Endothelial cell of umbilical vein (primary cell): Measurements from ENCODE around the gene PCTP. TPM values are rescaled to one million over a fixed set of nuclear protein-coding genes. Genes with fewer than 3 reads are reported as not detected.

Experiments used
- BruUV-seq: library from RNA; stranded (reverse); fragments of 400-500 nt; replicated peaks from 2 replicates; lab custom pipeline; 2021; lab: Mats Ljungman, UMichigan
- CTCF ChIA-PET: fragments of 300-600, 350-600 bp; sonication (Branson Sonifier 250); formaldehyde crosslinking; loops from one replicate; lab custom pipeline; 2021; ENCODE audit warnings: antibody characterized with exemption, inconsistent platforms; lab: Charles Lee
- POLR2A ChIA-PET: fragments of 300-600, 350-600 bp; sonication (Branson Sonifier 250); formaldehyde crosslinking; loops from one replicate; lab custom pipeline; 2021; ENCODE audit warnings: antibody characterized with exemption, inconsistent platforms; lab: Charles Lee
- DNase-seq: peaks from one replicate; pipeline ENCODE4 v3.0.0-alpha.2; 2011; ENCODE audit warnings: low read depth, low spot score
- FAIRE-seq: peaks from 2 replicates; lab custom pipeline; 2011; peaks lifted over from hg19 to GRCh38; lab: Jason Lieb, UNC
- H2AFZ ChIP-seq: 2 replicates; pipeline ENCODE4 v1.6.0; 2012; ENCODE audit warnings: low read depth, low read length, control low read depth, inconsistent platforms
- H3K27ac ChIP-seq: 2 replicates; pipeline ENCODE4 v1.5.1; 2011; ENCODE audit warnings: low read depth, mild to moderate bottlenecking, control low read depth, low read length, moderate library complexity; ENCODE audit not compliant: insufficient read depth
- H3K27me3 ChIP-seq, 2 experiments: 2 replicates each; pipeline versions ENCODE4 v1.6.0 to v1.6.1; 2011; ENCODE audit warnings: low read length in 2 of 2, mixed read lengths in 1 of 2; ENCODE audit not compliant: control insufficient read depth in 2 of 2, insufficient read depth in 2 of 2
- H3K36me3 ChIP-seq, 2 experiments: 2 replicates in 1 of 2; 3 replicates in 1 of 2; pipeline ENCODE4 v1.5.1; 2011; ENCODE audit warnings: low read length in 2 of 2, mild to moderate bottlenecking in 1 of 2, moderate library complexity in 1 of 2; ENCODE audit not compliant: control insufficient read depth in 2 of 2, insufficient read depth in 2 of 2; ENCODE audit errors: extremely low read depth in 1 of 2
- H3K4me1 ChIP-seq: 3 replicates; pipeline ENCODE4 v1.5.1; 2011; ENCODE audit warnings: mild to moderate bottlenecking, low read length; ENCODE audit not compliant: control insufficient read depth, insufficient read depth; ENCODE audit errors: extremely low read depth
- H3K4me2 ChIP-seq: 2 replicates; pipeline ENCODE4 v1.6.1; 2011; ENCODE audit warnings: low read length, control low read depth, mixed read lengths; ENCODE audit not compliant: insufficient read depth
- H3K4me3 ChIP-seq, 3 experiments: fragments of 200-600 bp in 1 of 3; sonication (generic), shearing (Covaris generic) in 1 of 3; replicated peaks in 1 of 3; 2 replicates each; pipeline ENCODE4 v1.5.1; 2011 to 2016; ENCODE audit warnings: control low read depth in 3 of 3, low read length in 3 of 3, mild to moderate bottlenecking in 2 of 3, inconsistent platforms in 1 of 3, low read depth in 1 of 3, moderate library complexity in 1 of 3; ENCODE audit not compliant: insufficient read depth in 1 of 3
- H3K79me2 ChIP-seq: 2 replicates; pipeline ENCODE4 v1.6.0; 2012; ENCODE audit warnings: low read length, inconsistent platforms; ENCODE audit not compliant: control insufficient read depth, insufficient read depth
- H3K9ac ChIP-seq: replicated peaks from 2 replicates; pipeline ENCODE3; 2011; ENCODE audit warnings: low read length, control low read depth; ENCODE audit not compliant: insufficient read depth; ENCODE audit errors: extremely low read depth
- H3K9me1 ChIP-seq: replicated peaks from 3 replicates; pipeline ENCODE4 v1.6.0; 2011; ENCODE audit warnings: mild to moderate bottlenecking, low read length; ENCODE audit not compliant: control insufficient read depth, insufficient read depth; ENCODE audit errors: extremely low read depth
- H3K9me3 ChIP-seq: replicated peaks from 2 replicates; pipeline ENCODE4 v1.5.1; 2012; ENCODE audit warnings: low read length, inconsistent platforms; ENCODE audit not compliant: control insufficient read depth, insufficient read depth
- H4K20me1 ChIP-seq: replicated peaks from 2 replicates; pipeline ENCODE3; 2011; ENCODE audit warnings: mild to moderate bottlenecking, low read length; ENCODE audit not compliant: control insufficient read depth, insufficient read depth; ENCODE audit errors: extremely low read depth
- CTCF ChIP-seq, 2 donors: IDR thresholded peaks; 1 replicate in 1 of 2; 2 replicates in 1 of 2; pipeline ENCODE4 v1.5.1; 2011; ENCODE audit warnings: low read length in 2 of 2, mild to moderate bottlenecking in 2 of 2, moderate library complexity in 2 of 2, control low read depth in 1 of 2, inconsistent platforms in 1 of 2, low read depth in 1 of 2; ENCODE audit not compliant: insufficient read depth in 1 of 2; ENCODE audit errors: extremely low read depth in 1 of 2
- EZH2 ChIP-seq: IDR thresholded peaks from 2 replicates; pipeline ENCODE4 v1.6.1; 2012; ENCODE audit warnings: borderline replicate concordance, low read depth, mild to moderate bottlenecking, moderate library complexity, low read length, inconsistent platforms; ENCODE audit not compliant: severe bottlenecking
- FOS ChIP-seq: IDR thresholded peaks from 2 replicates; pipeline ENCODE4 v1.6.1; 2011; ENCODE audit warnings: mild to moderate bottlenecking, low read length, moderate library complexity, borderline replicate concordance; ENCODE audit not compliant: insufficient read depth
- GATA2 ChIP-seq: IDR thresholded peaks from 2 replicates; pipeline ENCODE4 v1.7.0; 2011; ENCODE audit warnings: low read depth, mild to moderate bottlenecking, moderate library complexity, mixed read lengths, low read length; ENCODE audit not compliant: insufficient read length, insufficient read depth
- JUN ChIP-seq: IDR thresholded peaks from 2 replicates; pipeline ENCODE4 v1.6.1; 2011; ENCODE audit warnings: borderline replicate concordance, low read depth; ENCODE audit not compliant: insufficient read length, insufficient read depth
- MAX ChIP-seq: IDR thresholded peaks from 2 replicates; pipeline ENCODE4 v1.6.1; 2011; ENCODE audit not compliant: insufficient read depth, insufficient read length
- MYC ChIP-seq: IDR thresholded peaks from one replicate; pipeline ENCODE4 v1.6.1; 2011; ENCODE audit warnings: mild to moderate bottlenecking, low read depth, low read length
- POLR2A ChIP-seq: IDR thresholded peaks from 2 replicates; pipeline ENCODE4 v1.6.1; 2012; ENCODE audit warnings: low read depth, mild to moderate bottlenecking, control low read depth, low read length
- POLR2AphosphoS5 ChIP-seq: IDR thresholded peaks from 2 replicates; pipeline ENCODE4 v1.6.1; 2012; ENCODE audit warnings: low read depth, mild to moderate bottlenecking, control low read depth, low read length, moderate library complexity; ENCODE audit not compliant: insufficient read depth
- dilution Hi-C: fragments of 300-500 bp; cut with MboI; formaldehyde crosslinking; loops from one replicate; pipeline ENCODE4 v1.15.0; 2019; ENCODE audit warnings: low sequenced_read_pairs; ENCODE audit not compliant: extremely low pct_ligation_motif_present
- intact Hi-C: fragments of 100-400 bp; cut with micrococcal nuclease; formaldehyde crosslinking; loops from one replicate; pipeline ENCODE4 v1.10.0; 2022
- polyA plus RNA-seq, 4 experiments: library from polyadenylated mRNA; depleted of rRNA in 3 of 4; stranded (reverse) in 3 of 4; unstranded in 1 of 4; fragments of >200 nt; gene quantifications; 2 replicates each; pipeline versions ENCODE4 v1.2.1 to v1.2.3, GENCODE V29; 2011 to 2012; ENCODE audit warnings: missing spikeins in 1 of 4
- total RNA-seq: library from RNA; stranded (reverse); gene quantifications from 2 replicates; pipeline ENCODE4 v1.2.3, GENCODE V29; 2021

The PCTP gene
- total and polyA plus RNA-seq, 2 donors (not counting 3 experiments of a cell fraction or from before 2014, with no cell fraction given), result 13.5 to 18.3 TPM

- no peaks in the 10 kb centered on the region for H3K79me2 ChIP-seq
- FAIRE-seq (no peak), DNase-seq (no peak)
- peaks cover 7 to 29% of the 10 kb centered on the region in 2 experiments for H3K36me3 ChIP-seq
- dilution Hi-C loops, result no loop called here
- TF ChIP-seq POLR2AphosphoS5 (no peak), JUN (no peak), EZH2 (no peak), CTCF (IDR thresholded peaks at IDR 0.05; ENCODE audit: extremely low read depth in 1 of 2, insufficient read depth in 1 of 2, low read depth in 1 of 2, low read length in 2 of 2) (no peak), MYC (no peak), POLR2A (no peak), MAX (no peak), FOS (no peak), GATA2 (no peak)
- CTCF ChIA-PET, result interaction anchor here (1.4 to 4.5 kb wide), 7 partner anchors 23 to 259 kb away, joined by 3 to 60 read pairs (median 7); partner anchors contain the start of gene PCTP
- no TSS peak for BruUV-seq
- H3K9me3 ChIP-seq, result no peaks in the 10 kb centered on the region
- POLR2A ChIA-PET, result no interaction called here
- H2AFZ ChIP-seq, result no peak overlapping the region
- H3K4me3 ChIP-seq, result no peak overlapping the region
- H3K27me3 ChIP-seq, result no peaks in the 10 kb centered on the region
- no peaks in the 10 kb centered on the region for H4K20me1 ChIP-seq
- H3K27ac ChIP-seq, result no peak overlapping the region
- no peaks in the 10 kb centered on the region for H3K4me1 ChIP-seq
- H3K9ac ChIP-seq, result no peak overlapping the region
- no peaks in the 10 kb centered on the region for H3K9me1 ChIP-seq
- H3K4me2 ChIP-seq, result no peak overlapping the region
- intact Hi-C loops, result loop anchor here (10.0 kb wide), 1 partner anchor 541 kb away; no protein-coding TSS in a partner anchor
Observed at GRCh38 chr17:55773671-55774070, 22.8 kb downstream of the PCTP start.
